Superior temporal gyrus (tissue), 1 donor: ENCODE measurements around the gene GNAQ.
"Not testable (repeated sequence)": the region's sequence is repeated elsewhere in the genome, so short reads cannot be mapped to it uniquely, and the experiment has no call there.

Experiments used
- DNase-seq: peaks from one replicate; pipeline ENCODE4 v3.0.0-alpha.2; 2016; ENCODE audit errors: extremely low spot score

The GNAQ gene

GRCh38 chr9:77771171-77771570, 260.4 kb downstream of the GNAQ start:
- DNase-seq, result no peak

DNA sequence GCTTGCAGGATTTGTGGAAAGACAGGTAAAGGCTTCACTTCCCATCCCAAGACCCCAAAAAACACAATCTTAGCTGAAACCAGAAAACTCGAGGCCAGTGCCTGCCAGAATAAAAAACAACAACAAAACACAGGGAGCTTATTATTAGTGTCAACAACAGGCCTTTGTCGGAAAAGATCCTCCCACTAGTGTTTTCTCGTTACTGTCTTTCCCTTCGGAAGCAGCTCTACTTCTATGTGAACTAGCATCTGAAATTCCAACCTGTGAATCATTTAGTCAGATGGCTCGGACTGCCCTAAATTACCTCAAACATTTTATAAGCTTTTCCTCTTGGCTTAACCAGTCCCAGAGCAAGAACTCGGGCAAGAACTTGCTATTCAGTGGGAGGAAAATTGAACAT, 261.3 kb downstream of the GNAQ start:
- peak; percentile 93 for DNase-seq

GRCh38 chr9:77769246-77769645, 262.4 kb downstream of the GNAQ start:
- no peak for DNase-seq

- DNase-seq, result no peak
Observed at GRCh38 chr9:77766587-77766986, 265.0 kb downstream of the GNAQ start.

GRCh38 chr9:77765781-77766259, 265.8 kb downstream of the GNAQ start:
- no peak for DNase-seq

- no peak for DNase-seq
Observed at GRCh38 chr9:77764894-77765780, 266.5 kb downstream of the GNAQ start.

GRCh38 chr9:77763566-77763965, 268.0 kb downstream of the GNAQ start:
- no peak for DNase-seq

- not testable (repeated sequence) for DNase-seq
Observed at GRCh38 chr9:77760919-77761318, 270.7 kb downstream of the GNAQ start.

DNA sequence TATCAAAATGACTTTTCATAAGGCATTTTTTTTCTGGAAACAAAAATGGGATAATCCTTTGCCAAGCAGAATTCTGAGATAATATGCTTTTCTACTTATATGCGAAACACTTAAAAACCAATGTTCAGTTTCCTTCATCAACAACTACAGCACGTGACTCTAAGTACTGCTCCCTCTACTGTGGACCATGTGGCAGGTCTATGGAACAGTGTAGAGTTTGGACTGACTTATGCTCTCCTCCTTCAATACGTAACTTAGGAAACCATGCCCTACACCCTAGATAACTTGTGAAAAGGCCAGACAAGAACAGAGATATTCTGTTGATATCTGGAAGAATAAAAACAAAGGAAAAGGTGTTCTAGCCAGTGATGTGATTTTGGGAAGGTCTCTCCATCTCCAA, 272.2 kb downstream of the GNAQ start:
- no peak for DNase-seq

DNA sequence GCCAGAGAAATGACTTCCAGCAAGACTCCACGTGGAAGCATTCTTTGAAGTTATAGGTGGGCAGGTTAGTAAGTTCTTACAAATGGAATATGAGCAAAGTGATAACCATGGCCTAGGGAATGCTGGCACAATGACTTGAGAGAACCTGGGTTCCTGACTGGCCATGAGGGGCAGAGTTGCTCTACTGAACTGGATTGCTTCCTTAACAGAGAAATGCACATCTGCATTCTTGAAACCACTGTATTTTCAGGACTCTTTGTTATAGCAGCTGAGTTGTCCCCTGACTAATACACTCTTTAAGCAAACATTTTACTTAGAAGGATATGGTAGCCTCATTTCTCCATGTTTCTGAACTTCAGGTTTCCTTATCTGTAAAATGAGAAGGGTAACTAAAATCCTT, 275.2 kb downstream of the GNAQ start:
- no peak for DNase-seq

DNA sequence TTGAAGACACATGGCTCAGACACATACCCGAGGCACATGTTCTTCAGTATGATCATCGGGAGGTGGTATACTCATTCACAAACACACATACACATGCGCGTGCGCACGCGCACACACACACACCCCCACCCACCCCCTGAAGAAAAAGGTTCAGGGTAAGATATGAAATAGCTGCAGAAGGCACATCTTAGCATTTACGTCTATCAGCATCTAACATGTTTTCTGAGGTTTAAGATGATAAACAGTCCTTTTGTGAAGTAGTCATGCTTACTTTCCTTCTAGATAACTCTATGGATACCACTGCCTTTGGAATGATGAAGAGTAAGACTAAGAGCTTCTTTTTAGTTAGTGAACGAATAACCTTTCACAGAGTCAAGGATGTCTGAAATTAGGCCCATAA, 278.4 kb downstream of the GNAQ start:
- no peak for DNase-seq

GRCh38 chr9:77752554-77752953, 279.1 kb downstream of the GNAQ start:
- DNase-seq, result no peak

DNA sequence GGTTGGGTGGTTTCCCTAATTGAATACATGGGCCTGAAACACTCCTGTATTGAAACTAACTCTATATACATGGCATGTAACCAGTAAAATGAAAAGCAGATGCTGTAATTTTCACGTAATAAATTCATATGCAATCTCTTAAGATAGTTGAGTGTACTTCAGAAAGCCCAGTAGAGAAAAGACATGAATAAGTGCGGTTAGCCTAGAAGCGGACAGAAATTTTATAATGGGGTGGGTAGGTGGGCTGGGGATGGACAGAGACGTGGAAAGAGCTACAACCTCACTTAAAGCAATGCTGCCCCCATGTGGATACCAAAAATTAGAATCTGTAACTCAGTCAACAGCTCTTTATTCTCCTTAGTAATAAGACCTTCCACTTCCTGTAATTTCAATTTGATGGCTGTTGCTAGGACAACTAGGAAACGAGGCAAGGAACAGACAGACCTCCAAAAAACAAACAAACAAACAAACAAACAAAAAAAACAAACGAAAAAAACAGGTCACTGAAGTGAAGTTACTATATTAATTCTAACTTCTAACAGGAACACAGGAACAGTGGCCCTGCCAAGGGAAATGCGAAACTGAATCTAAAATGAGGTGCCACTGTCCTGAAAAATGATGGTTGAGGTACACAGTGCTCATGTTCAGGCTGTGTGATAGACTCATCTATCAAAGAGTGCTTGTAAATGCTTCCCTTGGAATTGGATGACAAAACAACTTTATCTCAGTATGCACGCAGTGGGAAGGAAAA, 280.1 kb downstream of the GNAQ start:
- peak; percentile 94 for DNase-seq

- DNase-seq, result no peak
Observed at GRCh38 chr9:77750981-77751340, 280.6 kb downstream of the GNAQ start.

- no peak for DNase-seq
Observed at GRCh38 chr9:77750284-77750683, 281.3 kb downstream of the GNAQ start.

DNA sequence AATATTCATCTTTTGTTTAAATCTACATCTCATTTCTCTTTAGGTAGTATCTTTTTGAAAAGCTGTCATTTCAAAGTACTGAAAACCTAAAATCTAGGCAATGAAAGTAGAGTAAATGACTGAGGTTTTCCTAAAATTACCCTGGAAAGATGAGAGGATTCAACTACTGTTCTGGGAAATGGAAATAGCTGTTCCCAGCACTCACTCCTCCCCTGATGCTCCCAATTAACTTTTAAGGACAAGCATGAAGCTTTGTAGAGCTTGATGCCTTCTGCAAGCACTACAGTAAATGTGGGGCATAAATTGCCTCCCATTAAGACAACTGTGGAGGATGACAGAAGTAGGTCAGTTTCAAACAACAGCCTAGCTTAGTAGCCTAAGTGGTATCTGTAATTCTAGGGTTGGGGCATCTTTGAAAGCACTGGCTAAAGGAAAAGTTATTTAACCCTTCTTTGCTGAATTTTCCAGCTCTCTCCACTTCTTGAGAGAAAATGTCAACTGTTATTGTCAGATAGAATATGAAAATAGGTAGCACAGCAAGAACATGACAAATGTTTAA, 283.3 kb downstream of the GNAQ start:
- DNase-seq, result no peak

DNA sequence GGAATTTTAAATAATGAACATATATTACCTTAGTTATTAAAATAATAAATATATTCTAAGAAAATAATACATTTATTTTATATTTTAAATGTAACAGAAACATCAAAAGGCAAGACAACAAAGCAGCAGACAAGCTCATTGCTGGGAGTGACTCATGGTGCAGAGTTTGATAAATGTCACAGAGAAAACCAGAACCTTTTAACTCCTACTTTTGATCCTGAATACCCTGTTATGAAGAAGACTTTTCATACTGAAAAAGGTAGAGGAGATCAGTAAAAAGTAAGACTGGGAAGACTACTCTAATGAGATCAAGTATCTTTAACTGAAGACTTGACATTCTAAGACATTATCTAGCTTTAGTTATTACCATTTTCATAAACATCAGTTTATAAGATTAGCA, 284.4 kb downstream of the GNAQ start:
- DNase-seq, result no peak

DNA sequence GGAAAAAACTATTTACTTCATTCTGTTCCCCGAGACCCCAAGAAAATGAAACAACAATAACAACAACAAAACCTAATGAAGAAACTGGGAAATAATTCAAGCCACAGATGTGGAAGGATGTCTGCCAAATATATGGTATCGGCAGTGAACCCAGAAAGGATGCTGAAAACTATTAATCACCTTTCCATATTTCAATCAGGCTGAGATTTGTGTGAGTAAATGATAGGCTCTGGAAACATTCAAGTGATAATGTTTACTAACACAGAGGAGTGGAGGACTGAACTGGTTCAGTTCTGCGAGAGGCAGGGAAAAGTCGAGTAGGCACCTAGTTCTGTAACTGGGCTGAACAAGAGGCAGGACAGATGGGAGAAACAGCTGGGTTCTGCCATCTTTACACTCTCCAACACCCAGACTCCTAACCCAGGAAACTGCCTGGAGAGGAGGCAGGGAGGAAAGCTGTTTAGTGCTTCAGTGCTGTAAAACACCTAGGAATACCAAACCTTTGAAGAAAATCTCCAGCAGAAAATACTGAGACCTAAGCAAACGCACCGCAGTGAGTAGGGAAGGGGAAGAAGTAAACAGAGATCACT, 286.7 kb downstream of the GNAQ start:
- no peak for DNase-seq

- DNase-seq, result no peak
Observed at GRCh38 chr9:77743386-77743785, 288.2 kb downstream of the GNAQ start.

DNA sequence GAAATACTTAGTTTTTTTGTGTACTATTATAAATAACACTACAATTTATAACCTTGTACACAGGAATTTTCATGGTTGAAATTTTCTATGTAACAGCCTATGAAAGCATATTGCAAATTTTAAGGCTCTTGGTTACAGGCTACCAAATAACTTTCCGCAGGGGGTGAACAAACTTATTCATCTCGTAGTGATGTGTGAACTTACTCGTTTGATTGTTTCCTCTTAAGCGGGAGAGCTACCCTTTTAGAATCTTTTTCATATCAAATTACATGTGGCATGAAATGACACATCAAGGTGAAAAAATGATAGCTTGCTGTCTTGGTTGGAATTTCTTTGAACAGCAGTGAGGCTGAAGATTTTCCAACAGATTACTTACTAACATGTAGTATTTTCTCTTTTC, 292.7 kb downstream of the GNAQ start:
- no peak for DNase-seq

DNA sequence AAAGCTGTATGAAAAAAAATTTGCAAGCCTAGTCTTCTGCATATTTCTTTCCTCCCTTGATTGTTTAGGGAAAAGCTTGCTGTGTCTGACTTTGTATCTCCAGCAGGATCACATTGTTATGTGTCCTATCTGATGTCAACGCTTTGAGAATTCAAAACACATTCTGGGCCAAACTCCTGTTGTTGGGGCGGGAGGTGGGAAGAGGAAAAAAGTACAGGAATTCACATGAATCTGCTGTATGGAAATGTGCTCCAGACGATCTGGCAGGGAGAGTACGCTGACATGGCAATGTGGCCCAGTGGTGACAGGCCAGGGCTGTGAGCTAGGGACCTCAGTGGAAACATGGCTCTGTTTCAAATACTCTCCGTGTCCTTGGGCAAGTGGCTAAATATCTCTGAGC, 296.1 kb downstream of the GNAQ start:
- DNase-seq, result no peak

DNA sequence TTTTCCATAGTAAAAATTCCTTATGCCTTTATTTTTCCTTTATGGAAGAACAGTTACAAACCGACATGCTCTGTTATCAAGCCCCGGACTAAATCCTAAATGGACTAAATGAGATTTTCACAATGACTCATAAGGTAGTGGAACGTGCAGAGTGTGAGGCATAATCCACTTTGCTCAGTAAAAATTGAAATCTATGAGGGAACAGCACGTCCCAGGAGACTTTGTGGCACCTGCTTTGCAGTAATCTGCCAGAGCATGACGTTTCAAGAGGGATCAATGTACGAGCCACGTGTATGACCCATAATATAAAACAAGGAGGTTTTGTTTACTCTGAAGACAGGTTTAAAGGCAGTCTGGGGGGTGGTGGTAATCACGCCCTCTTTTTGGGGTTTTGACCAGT, 299.7 kb downstream of the GNAQ start:
- no peak for DNase-seq
